GM23338 (cell line): Measurements from ENCODE around the gene PKP3. TPM values are rescaled to one million over a fixed set of nuclear protein-coding genes. Genes with fewer than 3 reads are reported as not detected.

Source experiments
- ATAC-seq: fragments of 200-7000 bp; cut with Tn5 transposase; 3 replicates; pipeline ENCODE4 v1.9.1; 2020
- DNase-seq: peaks from one replicate; pipeline ENCODE4 v3.0.0-alpha.2; 2015; ENCODE audit warnings: low spot score
- H2AFZ ChIP-seq: fragments of 200-600 bp; sonication (generic); 2 replicates; pipeline ENCODE4 v1.8.0; 2016; ENCODE audit warnings: antibody characterized with exemption, mild to moderate bottlenecking, moderate library complexity
- H3F3A ChIP-seq: fragments of 200-600 bp; sonication (generic); replicated peaks from 2 replicates; pipeline ENCODE4 v1.8.0; 2017; ENCODE audit warnings: antibody characterized with exemption, mixed run types, low read depth
- H3K27ac ChIP-seq: fragments of 200-600 bp; sonication (generic); 2 replicates; pipeline ENCODE4 v1.6.1; 2016; ENCODE audit warnings: low read depth
- H3K27me3 ChIP-seq: fragments of 200-600 bp; sonication (generic); 2 replicates; pipeline ENCODE4 v1.8.0; 2016; ENCODE audit warnings: mild to moderate bottlenecking, mixed run types, moderate library complexity; ENCODE audit not compliant: insufficient read depth
- H3K36me3 ChIP-seq: fragments of 200-600 bp; sonication (generic); 2 replicates; pipeline ENCODE4 v1.8.0; 2016; ENCODE audit warnings: mild to moderate bottlenecking; ENCODE audit not compliant: insufficient read depth
- H3K4me1 ChIP-seq: fragments of 200-600 bp; sonication (generic); 2 replicates; pipeline ENCODE4 v1.8.0; 2016; ENCODE audit warnings: mild to moderate bottlenecking, moderate library complexity; ENCODE audit not compliant: insufficient read depth
- H3K4me2 ChIP-seq: fragments of 200-600 bp; sonication (generic); 2 replicates; pipeline ENCODE4 v1.7.1; 2017; ENCODE audit warnings: mixed run types
- H3K4me3 ChIP-seq: fragments of 200-600 bp; sonication (generic); 2 replicates; pipeline ENCODE4 v1.6.1; 2016; ENCODE audit warnings: mixed run types
- H3K79me2 ChIP-seq: fragments of 200-600 bp; sonication (generic); replicated peaks from 2 replicates; pipeline ENCODE4 v1.8.0; 2017; ENCODE audit warnings: mild to moderate bottlenecking; ENCODE audit not compliant: insufficient read depth
- H3K9me2 ChIP-seq: fragments of 200-600 bp; sonication (generic); 2 replicates; pipeline ENCODE4 v1.8.0; 2017; ENCODE audit not compliant: insufficient read depth
- H4K20me1 ChIP-seq: fragments of 200-600 bp; sonication (generic); replicated peaks from 2 replicates; pipeline ENCODE4 v1.8.0; 2017; ENCODE audit warnings: mild to moderate bottlenecking; ENCODE audit not compliant: insufficient read depth
- H3K27ac Mint-ChIP-seq: 2 replicates; pipeline ENCODE4 v1.8.0; 2020; ENCODE audit warnings: inconsistent platforms, mild to moderate bottlenecking, moderate library complexity, mixed read lengths
- H3K27me3 Mint-ChIP-seq: 3 replicates; pipeline ENCODE4 v1.8.0; 2022; ENCODE audit warnings: low read depth, mild to moderate bottlenecking, moderate library complexity, mixed read lengths, inconsistent platforms; ENCODE audit not compliant: insufficient read depth, poor library complexity
- H3K36me3 Mint-ChIP-seq: 3 replicates; pipeline ENCODE4 v1.8.0; 2021; ENCODE audit warnings: low read depth, mild to moderate bottlenecking, inconsistent platforms, moderate library complexity, mixed read lengths
- H3K4me1 Mint-ChIP-seq: 3 replicates; pipeline ENCODE4 v1.8.0; 2020; ENCODE audit warnings: mild to moderate bottlenecking, inconsistent platforms, mixed read lengths
- H3K4me3 Mint-ChIP-seq: 3 replicates; pipeline ENCODE4 v1.8.0; 2021; ENCODE audit warnings: moderate library complexity, mild to moderate bottlenecking, inconsistent platforms, mixed read lengths
- H3K9me3 Mint-ChIP-seq: 3 replicates; pipeline ENCODE4 v1.8.0; 2020; ENCODE audit warnings: moderate library complexity, mild to moderate bottlenecking, inconsistent platforms, mixed read lengths
- CREB1 ChIP-seq: fragments of 250-450 bp; sonication (Bioruptor Pico); IDR thresholded peaks from 2 replicates; pipeline ENCODE4 v1.5.0; 2020; ENCODE audit warnings: low read depth, mild to moderate bottlenecking, moderate library complexity
- CTCF ChIP-seq, 2 experiments: fragments of 200-600 bp in 1 of 2; sonication (generic) in 1 of 2; conservative IDR thresholded peaks; 2 replicates each; pipeline versions ENCODE4 v1.5.1 to v1.6.1; 2016 to 2017; ENCODE audit warnings: antibody characterized with exemption in 2 of 2, low read depth in 2 of 2, mild to moderate bottlenecking in 2 of 2, moderate library complexity in 1 of 2
- ETS1 ChIP-seq: IDR thresholded peaks from 2 replicates; pipeline ENCODE4 v1.6.1; 2016; ENCODE audit warnings: antibody characterized with exemption
- EZH2 ChIP-seq: fragments of 200-600 bp; sonication (generic); IDR thresholded peaks from one replicate; pipeline ENCODE4 v1.8.0; 2017; ENCODE audit warnings: antibody characterized with exemption, mild to moderate bottlenecking, low read depth; ENCODE audit not compliant: unreplicated experiment
- EZH2phosphoT487 ChIP-seq: fragments of 200-600 bp; sonication (generic); IDR thresholded peaks from one replicate; pipeline ENCODE4 v1.8.1; 2018; ENCODE audit warnings: antibody characterized with exemption; ENCODE audit not compliant: unreplicated experiment
- JUNB ChIP-seq: IDR thresholded peaks from one replicate; pipeline ENCODE4 v1.6.1; 2016; ENCODE audit warnings: antibody characterized with exemption; ENCODE audit not compliant: unreplicated experiment
- NANOG ChIP-seq: IDR thresholded peaks from 2 replicates; pipeline ENCODE4 v1.6.1; 2016; ENCODE audit warnings: antibody characterized with exemption, borderline replicate concordance
- POLR2AphosphoS5 ChIP-seq: IDR thresholded peaks from 2 replicates; pipeline ENCODE4 v1.6.1; 2016; ENCODE audit warnings: antibody characterized with exemption, low read depth
- REST ChIP-seq: IDR thresholded peaks from one replicate; pipeline ENCODE4 v1.6.1; 2018; ENCODE audit warnings: antibody characterized with exemption; ENCODE audit not compliant: unreplicated experiment
- STAT1 ChIP-seq: IDR thresholded peaks from one replicate; pipeline ENCODE4 v1.6.1; 2016; ENCODE audit warnings: antibody characterized with exemption; ENCODE audit not compliant: unreplicated experiment
- ZNF114 ChIP-seq: fragments of 250-450 bp; sonication (Bioruptor Pico); IDR thresholded peaks from 2 replicates; pipeline ENCODE4 v1.5.0; 2020; ENCODE audit warnings: mild to moderate bottlenecking, moderate library complexity
- ZNF331 ChIP-seq: fragments of 250-450 bp; sonication (Bioruptor Pico); IDR thresholded peaks from 2 replicates; pipeline ENCODE4 v1.5.0; 2020; ENCODE audit warnings: low read depth, mild to moderate bottlenecking, moderate library complexity
- ZNF462 ChIP-seq: fragments of 250-450 bp; sonication (Bioruptor Pico); IDR thresholded peaks from 2 replicates; pipeline ENCODE4 v1.5.0; 2020; ENCODE audit warnings: mild to moderate bottlenecking, moderate library complexity
- polyA plus RNA-seq: library from polyadenylated mRNA; unstranded; fragments of >200 nt; fragmentation: Nextera tagmentation; extraction: Ambion mirVana; gene quantifications from 2 replicates; pipeline ENCODE4 v1.2.1, GENCODE V29; 2016
- total RNA-seq: library from RNA; depleted of rRNA; stranded (reverse); fragments of >200 nt; shearing (Covaris generic); gene quantifications from 2 replicates; pipeline ENCODE4 v1.2.3, GENCODE V29; 2014

The PKP3 gene
- total and polyA plus RNA-seq, 2 experiments from 2014 or later = 7.2 to 23.0 TPM

- H3K36me3 ChIP-seq = no peaks in the 10 kb centered on the region
These were observed 7.5 kb upstream of the PKP3 start for GRCh38 chr11:386483-386882.

More at GRCh38 chr11:386483-386882, 7.5 kb upstream of the PKP3 start:
- Histone ChIP-seq H3K27ac (no peak overlapping the region), H3F3A (no peaks in the 10 kb centered on the region; the same call in 1 of the 2 replicates), H3K79me2 (no peaks in the 10 kb centered on the region), H3K4me3 (no peak overlapping the region), H4K20me1 (no peaks in the 10 kb centered on the region), H3K27me3 (no peaks in the 10 kb centered on the region), H3K9me2 (no peaks in the 10 kb centered on the region), H3K4me1 (no peaks in the 10 kb centered on the region), H3K4me2 (no peak overlapping the region), H2AFZ (no peak overlapping the region)
- ATAC-seq = no peak
- H3K27me3 Mint-ChIP-seq = peaks cover 5% of the 10 kb centered on the region
- no peak overlapping the region; the same call in 2 of the 3 replicates for H3K4me3 Mint-ChIP-seq
- peaks cover 26% of the 10 kb centered on the region for H3K9me3 Mint-ChIP-seq
- H3K4me1 Mint-ChIP-seq = no peaks in the 10 kb centered on the region
- DNase-seq = no peak
- H3K27ac Mint-ChIP-seq = no peak overlapping the region
- TF ChIP-seq ZNF462 (CRISPR knock-in tag) = no peak
- TF ChIP-seq JUNB = no peak
- TF ChIP-seq NANOG = no peak
- no peak for TF ChIP-seq POLR2AphosphoS5
- no peak for TF ChIP-seq CTCF (conservative IDR thresholded peaks at IDR 0.05; ENCODE audit: low read depth in 2 of 2)
- no peak for TF ChIP-seq EZH2
- no peak for TF ChIP-seq ZNF331 (CRISPR knock-in tag)
- no peak for TF ChIP-seq STAT1
- no peak for TF ChIP-seq ZNF114 (CRISPR knock-in tag)
- no peak for TF ChIP-seq REST
- TF ChIP-seq EZH2phosphoT487 = no peak
- no peak for TF ChIP-seq CREB1 (CRISPR knock-in tag)
- TF ChIP-seq ETS1 = no peak
- H3K36me3 Mint-ChIP-seq = peaks cover 19% of the 10 kb centered on the region
